GM23338 (cell line): ENCODE measurements around the gene OLFM1. TPM values are rescaled to one million over a fixed set of nuclear protein-coding genes. Genes with fewer than 3 reads are reported as not detected.

Experiments
- ATAC-seq: fragments of 200-7000 bp; cut with Tn5 transposase; 3 replicates; pipeline ENCODE4 v1.9.1; 2020
- DNase-seq: peaks from one replicate; pipeline ENCODE4 v3.0.0-alpha.2; 2015; ENCODE audit warnings: low spot score
- H2AFZ ChIP-seq: fragments of 200-600 bp; sonication (generic); 2 replicates; pipeline ENCODE4 v1.8.0; 2016; ENCODE audit warnings: antibody characterized with exemption, mild to moderate bottlenecking, moderate library complexity
- H3F3A ChIP-seq: fragments of 200-600 bp; sonication (generic); replicated peaks from 2 replicates; pipeline ENCODE4 v1.8.0; 2017; ENCODE audit warnings: antibody characterized with exemption, mixed run types, low read depth
- H3K27ac ChIP-seq: fragments of 200-600 bp; sonication (generic); 2 replicates; pipeline ENCODE4 v1.6.1; 2016; ENCODE audit warnings: low read depth
- H3K27me3 ChIP-seq: fragments of 200-600 bp; sonication (generic); 2 replicates; pipeline ENCODE4 v1.8.0; 2016; ENCODE audit warnings: mild to moderate bottlenecking, mixed run types, moderate library complexity; ENCODE audit not compliant: insufficient read depth
- H3K36me3 ChIP-seq: fragments of 200-600 bp; sonication (generic); 2 replicates; pipeline ENCODE4 v1.8.0; 2016; ENCODE audit warnings: mild to moderate bottlenecking; ENCODE audit not compliant: insufficient read depth
- H3K4me1 ChIP-seq: fragments of 200-600 bp; sonication (generic); 2 replicates; pipeline ENCODE4 v1.8.0; 2016; ENCODE audit warnings: mild to moderate bottlenecking, moderate library complexity; ENCODE audit not compliant: insufficient read depth
- H3K4me2 ChIP-seq: fragments of 200-600 bp; sonication (generic); 2 replicates; pipeline ENCODE4 v1.7.1; 2017; ENCODE audit warnings: mixed run types
- H3K4me3 ChIP-seq: fragments of 200-600 bp; sonication (generic); 2 replicates; pipeline ENCODE4 v1.6.1; 2016; ENCODE audit warnings: mixed run types
- H3K79me2 ChIP-seq: fragments of 200-600 bp; sonication (generic); replicated peaks from 2 replicates; pipeline ENCODE4 v1.8.0; 2017; ENCODE audit warnings: mild to moderate bottlenecking; ENCODE audit not compliant: insufficient read depth
- H3K9me2 ChIP-seq: fragments of 200-600 bp; sonication (generic); 2 replicates; pipeline ENCODE4 v1.8.0; 2017; ENCODE audit not compliant: insufficient read depth
- H4K20me1 ChIP-seq: fragments of 200-600 bp; sonication (generic); replicated peaks from 2 replicates; pipeline ENCODE4 v1.8.0; 2017; ENCODE audit warnings: mild to moderate bottlenecking; ENCODE audit not compliant: insufficient read depth
- H3K27ac Mint-ChIP-seq: 2 replicates; pipeline ENCODE4 v1.8.0; 2020; ENCODE audit warnings: inconsistent platforms, mild to moderate bottlenecking, moderate library complexity, mixed read lengths
- H3K27me3 Mint-ChIP-seq: 3 replicates; pipeline ENCODE4 v1.8.0; 2022; ENCODE audit warnings: low read depth, mild to moderate bottlenecking, moderate library complexity, mixed read lengths, inconsistent platforms; ENCODE audit not compliant: insufficient read depth, poor library complexity
- H3K36me3 Mint-ChIP-seq: 3 replicates; pipeline ENCODE4 v1.8.0; 2021; ENCODE audit warnings: low read depth, mild to moderate bottlenecking, inconsistent platforms, moderate library complexity, mixed read lengths
- H3K4me1 Mint-ChIP-seq: 3 replicates; pipeline ENCODE4 v1.8.0; 2020; ENCODE audit warnings: mild to moderate bottlenecking, inconsistent platforms, mixed read lengths
- H3K4me3 Mint-ChIP-seq: 3 replicates; pipeline ENCODE4 v1.8.0; 2021; ENCODE audit warnings: moderate library complexity, mild to moderate bottlenecking, inconsistent platforms, mixed read lengths
- H3K9me3 Mint-ChIP-seq: 3 replicates; pipeline ENCODE4 v1.8.0; 2020; ENCODE audit warnings: moderate library complexity, mild to moderate bottlenecking, inconsistent platforms, mixed read lengths
- CREB1 ChIP-seq: fragments of 250-450 bp; sonication (Bioruptor Pico); IDR thresholded peaks from 2 replicates; pipeline ENCODE4 v1.5.0; 2020; ENCODE audit warnings: low read depth, mild to moderate bottlenecking, moderate library complexity
- ETS1 ChIP-seq: IDR thresholded peaks from 2 replicates; pipeline ENCODE4 v1.6.1; 2016; ENCODE audit warnings: antibody characterized with exemption
- EZH2 ChIP-seq: fragments of 200-600 bp; sonication (generic); IDR thresholded peaks from one replicate; pipeline ENCODE4 v1.8.0; 2017; ENCODE audit warnings: antibody characterized with exemption, mild to moderate bottlenecking, low read depth; ENCODE audit not compliant: unreplicated experiment
- EZH2phosphoT487 ChIP-seq: fragments of 200-600 bp; sonication (generic); IDR thresholded peaks from one replicate; pipeline ENCODE4 v1.8.1; 2018; ENCODE audit warnings: antibody characterized with exemption; ENCODE audit not compliant: unreplicated experiment
- JUNB ChIP-seq: IDR thresholded peaks from one replicate; pipeline ENCODE4 v1.6.1; 2016; ENCODE audit warnings: antibody characterized with exemption; ENCODE audit not compliant: unreplicated experiment
- NANOG ChIP-seq: IDR thresholded peaks from 2 replicates; pipeline ENCODE4 v1.6.1; 2016; ENCODE audit warnings: antibody characterized with exemption, borderline replicate concordance
- POLR2AphosphoS5 ChIP-seq: IDR thresholded peaks from 2 replicates; pipeline ENCODE4 v1.6.1; 2016; ENCODE audit warnings: antibody characterized with exemption, low read depth
- STAT1 ChIP-seq: IDR thresholded peaks from one replicate; pipeline ENCODE4 v1.6.1; 2016; ENCODE audit warnings: antibody characterized with exemption; ENCODE audit not compliant: unreplicated experiment
- ZNF114 ChIP-seq: fragments of 250-450 bp; sonication (Bioruptor Pico); IDR thresholded peaks from 2 replicates; pipeline ENCODE4 v1.5.0; 2020; ENCODE audit warnings: mild to moderate bottlenecking, moderate library complexity
- ZNF331 ChIP-seq: fragments of 250-450 bp; sonication (Bioruptor Pico); IDR thresholded peaks from 2 replicates; pipeline ENCODE4 v1.5.0; 2020; ENCODE audit warnings: low read depth, mild to moderate bottlenecking, moderate library complexity
- ZNF462 ChIP-seq: fragments of 250-450 bp; sonication (Bioruptor Pico); IDR thresholded peaks from 2 replicates; pipeline ENCODE4 v1.5.0; 2020; ENCODE audit warnings: mild to moderate bottlenecking, moderate library complexity
- polyA plus RNA-seq: library from polyadenylated mRNA; unstranded; fragments of >200 nt; fragmentation: Nextera tagmentation; extraction: Ambion mirVana; gene quantifications from 2 replicates; pipeline ENCODE4 v1.2.1, GENCODE V29; 2016
- total RNA-seq: library from RNA; depleted of rRNA; stranded (reverse); fragments of >200 nt; shearing (Covaris generic); gene quantifications from 2 replicates; pipeline ENCODE4 v1.2.3, GENCODE V29; 2014
- TF ChIP-seq, protein P1 (sequence below), 2 experiments: fragments of 200-600 bp in 1 of 2; sonication (generic) in 1 of 2; conservative IDR thresholded peaks; 2 replicates each; pipeline versions ENCODE4 v1.5.1 to v1.6.1; 2016 to 2017; ENCODE audit warnings: antibody characterized with exemption in 2 of 2, low read depth in 2 of 2, mild to moderate bottlenecking in 2 of 2, moderate library complexity in 1 of 2

The OLFM1 gene
- total and polyA plus RNA-seq, 2 experiments from 2014 or later, result 20.6 to 40.1 TPM

DNA sequence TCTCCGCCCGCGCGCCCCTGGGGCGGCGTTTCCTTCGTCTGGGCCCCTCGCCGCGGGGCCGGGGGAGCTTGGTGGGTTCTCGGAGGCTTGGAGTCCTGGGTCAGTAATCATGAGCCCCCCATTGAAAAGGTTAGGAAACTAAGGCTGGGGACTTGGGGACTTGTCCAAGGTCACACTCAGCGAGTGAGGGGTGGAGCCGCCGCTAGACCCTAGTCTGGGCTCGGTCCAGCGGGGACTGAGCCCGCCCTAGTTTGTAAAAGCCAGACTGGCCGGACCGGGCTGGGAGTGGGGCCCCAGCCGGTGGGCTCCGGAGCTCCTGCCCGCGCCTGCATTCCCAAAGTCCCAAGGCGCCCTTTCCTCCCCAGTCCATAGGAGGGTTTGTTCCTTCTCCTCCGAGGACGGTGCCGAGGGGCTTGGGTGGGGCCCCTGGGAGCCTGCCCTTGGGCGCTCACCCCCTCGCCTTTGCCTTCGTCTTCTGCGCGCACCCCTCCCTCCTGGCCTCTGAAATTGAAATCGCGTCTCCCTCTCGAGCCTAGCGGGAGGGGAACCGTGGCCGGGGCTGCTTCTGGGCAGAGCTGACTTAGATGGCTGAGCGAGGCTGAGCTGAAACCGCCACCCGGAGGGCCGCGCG is 995 bp downstream of the OLFM1 start (continued):
- TF ChIP-seq EZH2 (no peak), STAT1 (no peak), ZNF114 (CRISPR knock-in tag) (no peak), EZH2phosphoT487 (no peak), ETS1 (no peak)

- Histone ChIP-seq H3K9me2 (no peaks in the 10 kb centered on the region), H3K4me2 (peak overlapping the region; percentile 90), H3K79me2 (no peaks in the 10 kb centered on the region), H3F3A (no peaks in the 10 kb centered on the region; the same call in 1 of the 2 replicates), H3K27me3 (peaks cover 15% of the 10 kb centered on the region), H2AFZ (no peak overlapping the region), H3K4me1 (peaks cover 4% of the 10 kb centered on the region; the same call in 1 of the 2 replicates), H3K4me3 (peak overlapping the region; percentile 69), H3K27ac (no peak overlapping the region), H4K20me1 (peaks cover 10% of the 10 kb centered on the region; the same call in 1 of the 2 replicates), H3K36me3 (no peaks in the 10 kb centered on the region)
- DNase-seq (no peak), ATAC-seq (no peak)
- H3K9me3 Mint-ChIP-seq, result no peaks in the 10 kb centered on the region
- no peak overlapping the region for H3K27ac Mint-ChIP-seq
- H3K36me3 Mint-ChIP-seq, result peaks cover 14% of the 10 kb centered on the region
- peaks cover 14% of the 10 kb centered on the region for H3K4me1 Mint-ChIP-seq
- H3K4me3 Mint-ChIP-seq, result peak overlapping the region; percentile 67
- peaks cover 23% of the 10 kb centered on the region for H3K27me3 Mint-ChIP-seq
- no peak for TF ChIP-seq ZNF114 (CRISPR knock-in tag)
- no peak for TF ChIP-seq POLR2AphosphoS5
- no peak for TF ChIP-seq EZH2
- TF ChIP-seq EZH2phosphoT487, result no peak
- no peak for TF ChIP-seq CREB1
- TF ChIP-seq ZNF462, result no peak
- no peak for TF ChIP-seq JUNB
- TF ChIP-seq NANOG, result no peak
- TF ChIP-seq ETS1, result no peak
- no peak for TF ChIP-seq ZNF331 (CRISPR knock-in tag)
- no peak for TF ChIP-seq STAT1
- TF ChIP-seq, protein P1, sequence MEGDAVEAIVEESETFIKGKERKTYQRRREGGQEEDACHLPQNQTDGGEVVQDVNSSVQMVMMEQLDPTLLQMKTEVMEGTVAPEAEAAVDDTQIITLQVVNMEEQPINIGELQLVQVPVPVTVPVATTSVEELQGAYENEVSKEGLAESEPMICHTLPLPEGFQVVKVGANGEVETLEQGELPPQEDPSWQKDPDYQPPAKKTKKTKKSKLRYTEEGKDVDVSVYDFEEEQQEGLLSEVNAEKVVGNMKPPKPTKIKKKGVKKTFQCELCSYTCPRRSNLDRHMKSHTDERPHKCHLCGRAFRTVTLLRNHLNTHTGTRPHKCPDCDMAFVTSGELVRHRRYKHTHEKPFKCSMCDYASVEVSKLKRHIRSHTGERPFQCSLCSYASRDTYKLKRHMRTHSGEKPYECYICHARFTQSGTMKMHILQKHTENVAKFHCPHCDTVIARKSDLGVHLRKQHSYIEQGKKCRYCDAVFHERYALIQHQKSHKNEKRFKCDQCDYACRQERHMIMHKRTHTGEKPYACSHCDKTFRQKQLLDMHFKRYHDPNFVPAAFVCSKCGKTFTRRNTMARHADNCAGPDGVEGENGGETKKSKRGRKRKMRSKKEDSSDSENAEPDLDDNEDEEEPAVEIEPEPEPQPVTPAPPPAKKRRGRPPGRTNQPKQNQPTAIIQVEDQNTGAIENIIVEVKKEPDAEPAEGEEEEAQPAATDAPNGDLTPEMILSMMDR (conservative IDR thresholded peaks at IDR 0.05; ENCODE audit: low read depth in 2 of 2), result no peak
These were observed 1.7 kb downstream of the OLFM1 start for GRCh38 chr9:135088979-135089847.
